SK-N-SH (cell line): Measurements from ENCODE around the gene TMPRSS5. TPM values are rescaled to one million over a fixed set of nuclear protein-coding genes. Genes with fewer than 3 reads are reported as not detected.

Source experiments
- CTCF ChIA-PET: fragments of 300-600, 350-600 bp; formaldehyde crosslinking; extraction: SDS; loops from one replicate; lab custom pipeline; 2021; lab: Yijun Ruan, JAX
- POLR2A ChIA-PET: fragments of 350-600 bp; sonication (Branson Sonifier 250); formaldehyde crosslinking; extraction: SDS; loops from one replicate; lab custom pipeline; 2020; ENCODE audit warnings: antibody characterized with exemption, inconsistent platforms; lab: Yijun Ruan, JAX
- DNase-seq: peaks from one replicate; pipeline ENCODE4 v3.0.0; 2012
- H2AFZ ChIP-seq: fragments of 200-600 bp; sonication (generic); 2 replicates; pipeline ENCODE4 v1.8.1; 2016; ENCODE audit warnings: antibody characterized with exemption, mild to moderate bottlenecking, low read depth
- H3F3A ChIP-seq: fragments of 200-600 bp; sonication (generic); replicated peaks from 2 replicates; pipeline ENCODE3; 2016; ENCODE audit warnings: antibody characterized with exemption, mild to moderate bottlenecking; ENCODE audit not compliant: insufficient read depth
- H3K27ac ChIP-seq, 2 experiments: fragments of 200-500 bp in 1 of 2; fragments of 200-600 bp in 1 of 2; sonication (Bioruptor generic) in 1 of 2; sonication (generic), shearing (Covaris generic) in 1 of 2; 2 replicates each; pipeline versions ENCODE4 v1.5.1 to v1.6.1; 2014 to 2016; ENCODE audit warnings: low read depth in 2 of 2, inconsistent platforms in 1 of 2, low read length in 1 of 2, mild to moderate bottlenecking in 1 of 2, mixed read lengths in 1 of 2
- H3K27me3 ChIP-seq: fragments of 200-600 bp; sonication (generic), shearing (Covaris generic); 2 replicates; pipeline ENCODE4 v1.6.1; 2016; ENCODE audit warnings: mixed run types; ENCODE audit not compliant: insufficient read depth
- H3K36me3 ChIP-seq, 2 experiments: fragments of 200-500 bp in 1 of 2; fragments of 200-600 bp in 1 of 2; sonication (Bioruptor generic) in 1 of 2; sonication (generic) in 1 of 2; replicated peaks in 1 of 2; 2 replicates each; pipeline versions ENCODE3 to v1.5.1; 2014 to 2016; ENCODE audit warnings: low read length in 1 of 2, mild to moderate bottlenecking in 1 of 2; ENCODE audit not compliant: insufficient read depth in 2 of 2, control insufficient read depth in 1 of 2
- H3K4me1 ChIP-seq, 2 experiments: fragments of 200-500 bp in 1 of 2; fragments of 200-600 bp in 1 of 2; sonication (Bioruptor generic) in 1 of 2; sonication (generic), shearing (Covaris generic) in 1 of 2; 2 replicates each; pipeline versions ENCODE4 v1.5.1 to v1.6.1; 2014 to 2016; ENCODE audit warnings: low read depth in 1 of 2, low read length in 1 of 2, mixed run types in 1 of 2; ENCODE audit not compliant: insufficient read depth in 2 of 2, control insufficient read depth in 1 of 2
- H3K4me2 ChIP-seq: fragments of 200-600 bp; sonication (generic), shearing (Covaris generic); 2 replicates; pipeline ENCODE4 v1.6.1; 2017; ENCODE audit warnings: mixed run types
- H3K4me3 ChIP-seq, 2 experiments: fragments of 200-500 bp in 1 of 2; fragments of 200-600 bp in 1 of 2; sonication (Bioruptor generic) in 1 of 2; sonication (generic), shearing (Covaris generic) in 1 of 2; 2 replicates each; pipeline versions ENCODE4 v1.5.1 to v1.8.1; 2014 to 2016; ENCODE audit warnings: low read depth in 2 of 2, inconsistent platforms in 1 of 2, low read length in 1 of 2, mild to moderate bottlenecking in 1 of 2, mixed read lengths in 1 of 2, moderate library complexity in 1 of 2
- H3K79me2 ChIP-seq: fragments of 200-600 bp; sonication (generic); 2 replicates; pipeline ENCODE4 v1.8.1; 2017; ENCODE audit warnings: mild to moderate bottlenecking; ENCODE audit not compliant: insufficient read depth
- H3K9ac ChIP-seq: fragments of 200-600 bp; sonication (generic); 2 replicates; pipeline ENCODE4 v1.6.1; 2017; ENCODE audit warnings: mixed run types
- H3K9me2 ChIP-seq: fragments of 200-600 bp; sonication (generic); 2 replicates; pipeline ENCODE4 v1.6.1; 2017; ENCODE audit warnings: mixed run types
- H3K9me3 ChIP-seq: fragments of 200-600 bp; sonication (generic); 2 replicates; pipeline ENCODE4 v1.6.1; 2017; ENCODE audit warnings: mixed run types, mild to moderate bottlenecking, moderate library complexity
- H4K20me1 ChIP-seq: fragments of 200-600 bp; sonication (generic); 2 replicates; pipeline ENCODE4 v1.6.1; 2017; ENCODE audit warnings: mild to moderate bottlenecking, mixed run types; ENCODE audit not compliant: insufficient read depth
- CHD2 ChIP-seq: fragments of 150-350 bp; IDR thresholded peaks from 2 replicates; pipeline ENCODE4 v1.6.1; 2018; ENCODE audit warnings: low read length; ENCODE audit not compliant: partially characterized antibody
- EP300 ChIP-seq, 2 experiments: IDR thresholded peaks; 2 replicates each; pipeline versions ENCODE4 v1.4.0 to v1.6.1; 2012; ENCODE audit warnings: borderline replicate concordance in 1 of 2, low read depth in 1 of 2, low read length in 1 of 2
- FOSL2 ChIP-seq: IDR thresholded peaks from 2 replicates; pipeline ENCODE4 v1.4.0; 2012; ENCODE audit warnings: low read depth, mild to moderate bottlenecking, moderate library complexity, borderline replicate concordance
- GABPA ChIP-seq: IDR thresholded peaks from 2 replicates; pipeline ENCODE4 v1.4.0; 2012; ENCODE audit warnings: low read depth, mild to moderate bottlenecking
- JUND ChIP-seq: IDR thresholded peaks from 2 replicates; pipeline ENCODE4 v1.4.0; 2012
- MXI1 ChIP-seq: IDR thresholded peaks from 2 replicates; pipeline ENCODE4 v1.6.1; 2012; ENCODE audit warnings: mild to moderate bottlenecking, low read depth, low read length, improper control_type of control experiment
- NFIC ChIP-seq: IDR thresholded peaks from 2 replicates; pipeline ENCODE4 v1.4.0; 2012; ENCODE audit warnings: borderline replicate concordance
- NRF1 ChIP-seq: IDR thresholded peaks from 2 replicates; pipeline ENCODE4 v1.6.1; 2012; ENCODE audit warnings: low read depth, mild to moderate bottlenecking, low read length
- POLR2AphosphoS5 ChIP-seq: IDR thresholded peaks from 2 replicates; pipeline ENCODE4 v1.6.1; 2012; ENCODE audit warnings: low read depth, low read length
- REST ChIP-seq: IDR thresholded peaks from 2 replicates; pipeline ENCODE4 v1.6.1; 2012; ENCODE audit warnings: mild to moderate bottlenecking, low read depth, low read length, moderate library complexity
- TCF12 ChIP-seq: IDR thresholded peaks from 2 replicates; pipeline ENCODE4 v1.4.0; 2012
- USF1 ChIP-seq: IDR thresholded peaks from 2 replicates; pipeline ENCODE4 v1.4.0; 2012; ENCODE audit warnings: low read depth, borderline replicate concordance
- WGBS: methylation state at CpG from one replicate; pipeline ENCODE4 v1.1.6; 2017; ENCODE audit warnings: low lambda C conversion rate; 5-methylcytosine and 5-hydroxymethylcytosine counted together
- polyA plus RNA-seq, 3 experiments: library from polyadenylated mRNA; depleted of rRNA; stranded (reverse); fragments of >200 nt; gene quantifications; 2 replicates each; pipeline ENCODE4 v1.2.3, GENCODE V29; 2012
- TF ChIP-seq, protein P1 (sequence below): IDR thresholded peaks from 2 replicates; pipeline ENCODE4 v1.4.0; 2012; ENCODE audit warnings: low read depth
- TF ChIP-seq, protein P2 (sequence below): fragments of 150-350 bp; IDR thresholded peaks from 2 replicates; pipeline ENCODE4 v1.6.1; 2017; ENCODE audit warnings: antibody characterized with exemption, low read length, low read depth, borderline replicate concordance

Gene TMPRSS5
- polyA plus RNA-seq, 1 of the 3 experiments (the other 2 are of a cell fraction), result 0.28 TPM

- TF ChIP-seq NFIC (no peak), GABPA (no peak)
These were observed 18.7 kb upstream of the TMPRSS5 start (continued) for GRCh38 chr11:113724778-113725177.

- H3F3A ChIP-seq, result no peaks in the 10 kb centered on the region
- no peaks in the 10 kb centered on the region for H4K20me1 ChIP-seq
- no peaks in the 10 kb centered on the region for H3K9me2 ChIP-seq
- H3K79me2 ChIP-seq, result no peaks in the 10 kb centered on the region
- H3K36me3 ChIP-seq, result no peaks in the 10 kb centered on the region
- no peaks in the 10 kb centered on the region for H3K27me3 ChIP-seq
- CTCF ChIA-PET, result interaction anchor here (1.3 kb wide), 1 partner anchor 395 kb away, joined by 3 read pairs; no protein-coding TSS in a partner anchor
- H3K27ac ChIP-seq, result peak overlapping the region in 1 of 2 experiments; percentile 74; a peak in 2 of 4 replicates
- H3K9ac ChIP-seq, result no peak overlapping the region
- H2AFZ ChIP-seq, result no peak overlapping the region
- POLR2A ChIA-PET, result no interaction called here
- H3K4me2 ChIP-seq, result no peak overlapping the region
- WGBS, result 66% methylated on average over 4 of the region's 4 CpGs
- peak; percentile 36 for DNase-seq
- H3K4me3 ChIP-seq, result no peak overlapping the region
- TF ChIP-seq EP300 (IDR thresholded peaks at IDR 0.05; ENCODE audit: borderline replicate concordance in 1 of 2, low read depth in 1 of 2, low read length in 1 of 2) (peak in 1 of 2 experiments; percentile 45; a peak in 1 of 4 replicates), FOSL2 (no peak), TCF12 (no peak), REST (no peak), JUND (no peak), MXI1 (peak; percentile 29; the same call in 1 of the 2 replicates), NRF1 (no peak), USF1 (no peak), CHD2 (no peak), POLR2AphosphoS5 (no peak)
- TF ChIP-seq, protein P1, sequence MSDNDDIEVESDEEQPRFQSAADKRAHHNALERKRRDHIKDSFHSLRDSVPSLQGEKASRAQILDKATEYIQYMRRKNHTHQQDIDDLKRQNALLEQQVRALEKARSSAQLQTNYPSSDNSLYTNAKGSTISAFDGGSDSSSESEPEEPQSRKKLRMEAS, result no peak
- TF ChIP-seq, protein P2, sequence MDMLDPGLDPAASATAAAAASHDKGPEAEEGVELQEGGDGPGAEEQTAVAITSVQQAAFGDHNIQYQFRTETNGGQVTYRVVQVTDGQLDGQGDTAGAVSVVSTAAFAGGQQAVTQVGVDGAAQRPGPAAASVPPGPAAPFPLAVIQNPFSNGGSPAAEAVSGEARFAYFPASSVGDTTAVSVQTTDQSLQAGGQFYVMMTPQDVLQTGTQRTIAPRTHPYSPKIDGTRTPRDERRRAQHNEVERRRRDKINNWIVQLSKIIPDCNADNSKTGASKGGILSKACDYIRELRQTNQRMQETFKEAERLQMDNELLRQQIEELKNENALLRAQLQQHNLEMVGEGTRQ, result no peak
- H3K9me3 ChIP-seq, result no peaks in the 10 kb centered on the region
- peaks cover 0 to 13% of the 10 kb centered on the region in 2 experiments; a peak in 2 of 4 replicates for H3K4me1 ChIP-seq
These were observed 17.7 kb upstream of the TMPRSS5 start for GRCh38 chr11:113723787-113724186.
